Chondrocyte (in vitro differentiated cells): Measurements from ENCODE around the gene ACTR6. TPM values are rescaled to one million over a fixed set of nuclear protein-coding genes. Genes with fewer than 3 reads are reported as not detected.
A peak's percentile ranks its signal among the peaks of the same experiment; 100 is the strongest.

Experiments
- DNase-seq: peaks from one replicate; pipeline ENCODE4 v3.0.0; 2021; ENCODE audit warnings: mixed read lengths, low spot score
- H3K27ac Mint-ChIP-seq: one replicate; pipeline ENCODE4 v1.8.0; 2021; ENCODE audit warnings: mild to moderate bottlenecking, moderate library complexity, mixed read lengths; ENCODE audit not compliant: unreplicated experiment
- H3K27me3 Mint-ChIP-seq: 2 replicates; pipeline ENCODE4 v1.8.0; 2021; ENCODE audit warnings: low read depth, mixed read lengths
- H3K36me3 Mint-ChIP-seq: 2 replicates; pipeline ENCODE4 v1.8.0; 2021; ENCODE audit warnings: low read depth, mixed read lengths
- H3K4me1 Mint-ChIP-seq: 2 replicates; pipeline ENCODE4 v1.8.0; 2021; ENCODE audit warnings: low read depth, mild to moderate bottlenecking, mixed read lengths
- H3K4me3 Mint-ChIP-seq: one replicate; pipeline ENCODE4 v1.8.0; 2021; ENCODE audit warnings: mild to moderate bottlenecking, moderate library complexity, mixed read lengths; ENCODE audit not compliant: unreplicated experiment
- H3K9me3 Mint-ChIP-seq: 2 replicates; pipeline ENCODE4 v1.8.0; 2021; ENCODE audit warnings: low read depth, mixed read lengths
- total RNA-seq: library from RNA; stranded (reverse); gene quantifications from 3 replicates; pipeline ENCODE4 v1.2.1, GENCODE V29; 2021
- TF ChIP-seq, protein P1 (sequence below): fragments of 200-600 bp; sonication (generic); IDR thresholded peaks from 2 replicates; pipeline ENCODE4 v1.5.0; 2021; ENCODE audit warnings: antibody characterized with exemption, mild to moderate bottlenecking, moderate library complexity

ACTR6 gene
- total RNA-seq, 1 donor from 2014 or later = 20.7 TPM

DNA sequence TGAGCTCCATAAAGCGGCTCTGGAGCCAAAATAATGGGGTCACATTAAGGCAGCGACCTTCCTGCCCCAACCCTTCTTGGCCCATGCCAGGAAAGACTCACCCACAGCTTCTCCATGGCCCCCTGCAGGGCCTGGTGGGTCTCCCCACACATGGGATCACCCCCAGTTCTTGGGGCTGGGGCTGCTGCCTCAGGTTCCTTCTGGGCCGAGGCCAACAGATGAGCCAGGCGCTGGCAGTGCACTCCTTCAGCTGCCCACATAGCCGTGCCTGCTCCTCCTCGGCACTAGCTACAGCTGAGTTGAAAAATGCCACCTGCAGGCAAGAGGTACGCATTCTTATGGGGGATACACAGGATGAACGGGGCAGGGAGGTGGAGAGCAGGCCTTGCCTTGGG, 43.2 kb upstream of the ACTR6 start:
- TF ChIP-seq, protein P1, sequence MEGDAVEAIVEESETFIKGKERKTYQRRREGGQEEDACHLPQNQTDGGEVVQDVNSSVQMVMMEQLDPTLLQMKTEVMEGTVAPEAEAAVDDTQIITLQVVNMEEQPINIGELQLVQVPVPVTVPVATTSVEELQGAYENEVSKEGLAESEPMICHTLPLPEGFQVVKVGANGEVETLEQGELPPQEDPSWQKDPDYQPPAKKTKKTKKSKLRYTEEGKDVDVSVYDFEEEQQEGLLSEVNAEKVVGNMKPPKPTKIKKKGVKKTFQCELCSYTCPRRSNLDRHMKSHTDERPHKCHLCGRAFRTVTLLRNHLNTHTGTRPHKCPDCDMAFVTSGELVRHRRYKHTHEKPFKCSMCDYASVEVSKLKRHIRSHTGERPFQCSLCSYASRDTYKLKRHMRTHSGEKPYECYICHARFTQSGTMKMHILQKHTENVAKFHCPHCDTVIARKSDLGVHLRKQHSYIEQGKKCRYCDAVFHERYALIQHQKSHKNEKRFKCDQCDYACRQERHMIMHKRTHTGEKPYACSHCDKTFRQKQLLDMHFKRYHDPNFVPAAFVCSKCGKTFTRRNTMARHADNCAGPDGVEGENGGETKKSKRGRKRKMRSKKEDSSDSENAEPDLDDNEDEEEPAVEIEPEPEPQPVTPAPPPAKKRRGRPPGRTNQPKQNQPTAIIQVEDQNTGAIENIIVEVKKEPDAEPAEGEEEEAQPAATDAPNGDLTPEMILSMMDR = no peak
- Mint-ChIP-seq H3K27me3 (peaks cover 2% of the 10 kb centered on the region), H3K36me3 (no peaks in the 10 kb centered on the region), H3K27ac (no peak overlapping the region), H3K4me3 (no peak overlapping the region), H3K9me3 (no peaks in the 10 kb centered on the region), H3K4me1 (no peaks in the 10 kb centered on the region)
- no peak for DNase-seq

DNA sequence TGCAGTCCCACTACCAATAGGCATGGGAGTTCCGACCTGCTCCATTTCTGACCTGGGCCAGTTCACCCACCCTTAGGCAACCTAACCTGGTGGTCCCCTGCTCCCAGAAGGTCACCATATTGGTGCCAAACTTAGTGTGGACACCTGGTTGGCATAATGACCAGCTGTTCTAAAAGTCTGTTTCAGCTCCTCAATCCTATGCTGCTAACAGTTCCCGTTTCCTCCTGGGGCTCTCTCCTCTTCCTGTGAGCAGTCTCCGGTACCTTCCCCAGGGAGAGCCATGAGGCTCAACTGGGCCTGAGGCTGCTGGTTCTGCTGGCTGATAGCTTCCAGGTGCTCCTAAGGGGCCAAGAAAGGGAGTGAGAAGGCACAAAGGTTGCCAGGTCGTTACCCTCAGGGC, 42.1 kb upstream of the ACTR6 start:
- Mint-ChIP-seq H3K4me1 (peaks cover 3% of the 10 kb centered on the region), H3K9me3 (no peaks in the 10 kb centered on the region), H3K36me3 (no peaks in the 10 kb centered on the region), H3K4me3 (no peak overlapping the region), H3K27ac (no peak overlapping the region), H3K27me3 (peaks cover 2% of the 10 kb centered on the region)
- TF ChIP-seq, protein P1 = no peak
- no peak for DNase-seq

DNA sequence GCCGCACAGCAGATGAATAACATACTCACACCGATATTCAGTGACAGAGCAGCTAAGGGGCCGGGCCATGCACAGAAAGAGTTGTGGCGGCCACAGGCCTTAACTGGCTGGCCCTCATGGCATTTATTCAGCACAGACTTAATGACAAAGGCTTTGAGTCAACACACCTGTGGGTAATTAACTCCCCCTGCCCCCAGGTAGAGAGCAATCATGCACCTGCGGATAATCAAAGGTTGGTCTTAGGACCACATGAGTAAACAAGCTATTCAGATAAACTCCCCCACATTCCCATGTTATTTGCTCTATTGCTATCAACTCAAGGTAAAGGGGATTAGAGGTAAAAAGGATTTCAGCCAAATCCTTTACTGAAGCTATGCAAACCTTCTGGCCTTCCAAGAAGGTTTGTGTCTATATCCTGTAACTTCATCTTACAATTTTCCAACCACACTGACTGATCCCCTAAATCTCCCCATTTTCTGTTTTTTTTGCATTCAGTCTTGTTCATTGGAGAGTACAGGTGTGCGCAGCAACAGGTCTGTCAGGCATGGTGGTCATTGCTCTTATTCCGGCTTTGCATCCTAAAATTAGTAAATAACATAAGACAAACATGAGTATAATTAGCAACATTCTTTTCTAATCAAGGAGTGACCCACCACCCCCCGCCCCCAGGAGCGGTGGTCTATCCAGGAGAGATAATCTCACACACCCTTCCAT, 41.1 kb upstream of the ACTR6 start:
- Mint-ChIP-seq H3K27me3 (peaks cover 2% of the 10 kb centered on the region), H3K4me1 (peaks cover 12% of the 10 kb centered on the region), H3K9me3 (no peaks in the 10 kb centered on the region), H3K4me3 (no peak overlapping the region), H3K36me3 (no peaks in the 10 kb centered on the region), H3K27ac (no peak overlapping the region)
- TF ChIP-seq, protein P1 = no peak
- no peak for DNase-seq

DNA sequence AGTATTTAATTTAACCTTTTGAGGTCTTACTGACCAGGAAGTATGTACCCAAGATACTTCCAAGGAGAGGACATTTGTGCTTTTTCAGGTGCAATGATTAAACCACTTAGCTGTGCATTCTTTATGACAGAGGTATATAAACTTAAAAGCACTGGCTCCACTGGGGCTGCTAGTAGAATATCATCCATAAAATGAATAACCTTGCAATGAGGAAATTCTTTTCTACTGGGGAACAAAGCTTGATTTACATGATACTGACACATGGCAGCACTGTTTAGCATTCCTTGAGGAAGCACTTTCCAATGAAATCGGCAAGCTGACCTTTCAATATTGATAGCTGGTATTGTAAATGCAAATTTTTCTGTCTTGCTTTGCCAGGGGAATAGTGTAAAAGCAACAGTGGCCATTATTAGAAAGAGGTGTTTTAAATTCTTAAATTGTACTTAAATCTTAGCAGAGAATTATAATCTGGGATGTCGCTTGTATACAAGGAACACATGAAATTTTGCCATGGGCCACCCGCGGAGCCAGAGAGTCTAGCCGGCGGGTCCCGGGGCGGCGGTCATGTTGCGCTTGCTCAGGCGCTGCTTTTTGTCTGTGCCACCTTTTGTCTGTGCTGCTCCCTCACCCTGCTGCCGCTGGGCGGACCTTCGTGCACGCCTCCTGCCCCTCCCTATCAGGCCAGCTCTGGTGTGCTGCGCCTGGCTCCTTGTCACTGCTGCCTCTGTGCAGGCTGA, 37.0 kb upstream of the ACTR6 start:
- Mint-ChIP-seq H3K4me3 (peak overlapping the region; percentile 76), H3K4me1 (peaks cover 12% of the 10 kb centered on the region), H3K9me3 (no peaks in the 10 kb centered on the region), H3K27ac (peak overlapping the region; percentile 49), H3K27me3 (peaks cover 2% of the 10 kb centered on the region), H3K36me3 (no peaks in the 10 kb centered on the region)
- TF ChIP-seq, protein P1 = peak; percentile 46
- DNase-seq = no peak

DNA sequence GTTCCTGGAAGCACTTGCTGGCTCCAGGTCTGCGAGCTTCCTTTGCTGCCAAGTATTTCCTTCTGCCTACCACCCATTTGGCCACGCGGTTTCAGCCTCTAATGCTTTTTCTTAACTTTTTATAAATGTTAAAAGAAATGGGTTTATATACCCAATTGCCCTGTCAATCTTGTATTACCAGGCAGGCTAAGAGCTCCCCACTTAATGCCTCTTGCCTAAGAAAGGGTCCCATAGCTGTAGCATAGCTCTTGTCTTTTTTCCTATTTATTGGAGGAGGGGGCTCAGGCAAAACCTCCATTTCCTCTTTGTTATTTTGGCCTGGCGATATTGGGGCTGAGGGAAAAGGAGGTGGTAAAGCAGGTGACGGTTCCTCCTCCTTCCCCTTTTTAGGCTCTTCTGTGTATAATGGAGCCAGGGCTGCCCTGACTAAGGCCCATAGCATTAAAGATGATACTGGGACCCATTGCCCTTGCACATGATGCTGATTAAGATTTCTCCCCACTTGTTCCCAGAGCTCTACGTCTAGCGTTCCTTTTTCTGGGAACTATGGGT, 36.4 kb upstream of the ACTR6 start:
- H3K27ac Mint-ChIP-seq = peak overlapping the region; percentile 49
- H3K4me3 Mint-ChIP-seq = peak overlapping the region; percentile 76
- peaks cover 2% of the 10 kb centered on the region for H3K27me3 Mint-ChIP-seq
- H3K4me1 Mint-ChIP-seq = peaks cover 12% of the 10 kb centered on the region
- DNase-seq = no peak
- TF ChIP-seq, protein P1 = no peak
- no peaks in the 10 kb centered on the region for H3K36me3 Mint-ChIP-seq
- no peaks in the 10 kb centered on the region for H3K9me3 Mint-ChIP-seq
